ENCODE data around the gene SFR1.

GRCh38 chr10:104144931-104145330 is 23.0 kb downstream of the SFR1 start:
- TF ChIP-seq EGR1 (IDR thresholded peaks at IDR 0.05; ENCODE audit: low read depth in 2 of 2) (no peak), SP1 (IDR thresholded peaks at IDR 0.05) (no peak)
